ENCODE data around the gene DDX39B. TPM values are rescaled to one million over a fixed set of nuclear protein-coding genes. Genes with fewer than 3 reads are reported as not detected.

Gene DDX39B
- total and polyA plus RNA-seq, 9 of the 15 experiments (the other 6 are each of a cell fraction or from before 2014, with no cell fraction given) = 479 to 869 (median 592) TPM

DNA sequence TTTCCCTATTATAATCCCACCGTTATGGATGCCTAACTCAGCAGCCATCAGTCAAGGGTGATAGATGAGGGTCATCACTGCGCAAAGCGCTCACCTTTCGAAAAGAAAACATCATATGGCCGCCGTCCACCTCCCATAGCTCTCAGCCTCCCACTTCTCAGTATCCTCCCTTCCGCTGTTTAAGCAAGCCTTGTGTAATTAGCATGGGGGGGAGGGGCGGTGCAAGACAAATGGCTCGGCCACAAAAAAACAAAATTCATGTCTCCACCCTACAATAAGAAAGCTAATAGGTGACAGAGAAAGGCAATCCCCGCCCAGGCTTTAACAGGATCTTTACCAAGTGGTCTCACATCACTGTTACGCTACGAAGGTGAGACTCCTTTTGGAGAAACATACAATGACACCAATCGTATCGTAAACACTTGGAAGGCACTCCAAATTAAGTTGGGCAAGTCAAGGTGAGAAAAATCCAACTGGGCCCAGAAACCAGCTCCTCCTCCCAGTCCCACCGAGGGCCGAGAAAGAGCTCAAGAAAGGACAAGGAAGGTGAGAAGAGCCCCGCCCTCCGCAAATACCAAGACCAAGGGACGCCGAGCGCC lies 645 bp downstream of the DDX39B start:
- Histone ChIP-seq H2AFZ (ENCODE audit: low read depth, low read length) (peak overlapping the region; percentile 99), H3K27me3 (ENCODE audit: control insufficient read depth in 2 of 2, insufficient read depth in 2 of 2, low read length in 2 of 2) (no peaks in the 10 kb centered on the region), H3K9me3 (replicated peaks; ENCODE audit: control insufficient read depth, insufficient read depth, low read depth, low read length) (no peaks in the 10 kb centered on the region), H3K4me3 (peak overlapping the region; percentile 76), H4K20me1 (replicated peaks; ENCODE audit: control insufficient read depth, insufficient read depth, low read length) (peaks cover 33% of the 10 kb centered on the region), H3K4me2 (ENCODE audit: insufficient read depth, low read length) (peak overlapping the region; percentile 98), H3K79me2 (ENCODE audit: control insufficient read depth, insufficient read depth, low read length) (peaks cover 73% of the 10 kb centered on the region), H3K36me3 (ENCODE audit: control insufficient read depth, insufficient read depth, low read length) (peaks cover 53% of the 10 kb centered on the region), H3K9ac (ENCODE audit: insufficient read depth in 1 of 2, low read depth in 2 of 2, low read length in 2 of 2) (peak overlapping the region; percentile 92 to 97), H3K9me1 (ENCODE audit: control insufficient read depth, insufficient read depth, low read length) (peaks cover 15% of the 10 kb centered on the region), H3K27ac (ENCODE audit: extremely low read depth, low read depth, low read length) (peak overlapping the region; percentile 98), H3K4me1 (replicated peaks in 1 of 2; ENCODE audit: control insufficient read depth in 2 of 2, insufficient read depth in 2 of 2, low read length in 2 of 2) (peaks cover 6 to 24% of the 10 kb centered on the region in 2 experiments; a peak in 4 of 5 replicates)
- DNase-seq (ENCODE audit: extremely low read depth in 1 of 4, low spot score in 3 of 4) (peak; percentile 59 to 88 (median 70)), ATAC-seq (peak; percentile 70), FAIRE-seq (no peak)
- 0% methylated on average over 21 of the region's 21 CpGs for WGBS (ENCODE audit: insufficient coverage, low coverage, missing lambda C conversion rate)
- TSS peak; percentile 65 for BruUV-seq (replicated peaks)
- CTCF ChIA-PET (ENCODE audit: low intra/inter-chr PET ratio) = interaction anchor here (0.8 kb wide), 1 partner anchor 50 kb away, joined by 3 read pairs; no protein-coding TSS in a partner anchor
- POLR2A ChIA-PET = interaction anchor here (0.6 to 4.8 kb wide), 44 partner anchors 10 to 639 kb away, joined by 3 to 107 read pairs (median 4); partner anchors contain the start of genes BAG6, C6orf47, HSPA1A and HSPA1L
- intact Hi-C loops (cut with micrococcal nuclease) = loop anchor here (1.0 to 10.0 kb wide), 3 partner anchors 49 to 234 kb away; partner anchors contain the start of gene VWA7
- in situ Hi-C loops (cut with MboI) = loop anchor here (25.0 kb wide), 1 partner anchor 1421 kb away; the partner anchor contains the start of genes BRD2 and HLA-DMA
- TF ChIP-seq ZFP30 (CRISPR knock-in tag; IDR thresholded peaks at IDR 0.05; ENCODE audit: borderline replicate concordance) (no peak), ZSCAN32 (CRISPR knock-in tag; IDR thresholded peaks at IDR 0.05) (peak; percentile 38; the same call in 1 of the 2 replicates), ZNF431 (CRISPR knock-in tag; IDR thresholded peaks at IDR 0.05) (0 out of 2 replicates have a peak, but pooled peaks have one; percentile 62), FOXP1 (CRISPR knock-in tag; IDR thresholded peaks at IDR 0.05) (0 out of 2 replicates have a peak, but pooled peaks have one; percentile 31), SAP30 (IDR thresholded peaks at IDR 0.05; ENCODE audit: borderline replicate concordance, insufficient read depth, low read depth, low read length, poor library complexity, severe bottlenecking) (peak; percentile 21), HNRNPK (IDR thresholded peaks at IDR 0.05; ENCODE audit: low read depth, low read length, poor library complexity, severe bottlenecking) (no peak), LEF1 (IDR thresholded peaks at IDR 0.05) (peak; percentile 10; the same call in 1 of the 2 replicates), ZNF316 (IDR thresholded peaks at IDR 0.05) (no peak), ZBTB1 (CRISPR knock-in tag; IDR thresholded peaks at IDR 0.05; ENCODE audit: borderline replicate concordance, low read depth) (peak; percentile 6; the same call in 1 of the 2 replicates), TARDBP (IDR thresholded peaks at IDR 0.05) (peak; percentile 20; the same call in 1 of the 2 replicates), CHD2 (IDR thresholded peaks at IDR 0.05; ENCODE audit: low read depth, low read length) (peak; percentile 48; the same call in 1 of the 2 replicates), SMARCC2 (IDR thresholded peaks at IDR 0.05; ENCODE audit: low read depth) (no peak), FUS (optimal IDR thresholded peaks at IDR 0.05; ENCODE audit: low read depth, low read length) (no peak), ZNF589 (CRISPR knock-in tag; IDR thresholded peaks at IDR 0.05; ENCODE audit: low read depth) (no peak; the same call in 1 of the 2 replicates)
- TF ChIP-seq, protein P1, sequence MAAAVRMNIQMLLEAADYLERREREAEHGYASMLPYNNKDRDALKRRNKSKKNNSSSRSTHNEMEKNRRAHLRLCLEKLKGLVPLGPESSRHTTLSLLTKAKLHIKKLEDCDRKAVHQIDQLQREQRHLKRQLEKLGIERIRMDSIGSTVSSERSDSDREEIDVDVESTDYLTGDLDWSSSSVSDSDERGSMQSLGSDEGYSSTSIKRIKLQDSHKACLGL (CRISPR knock-in tag; IDR thresholded peaks at IDR 0.05; ENCODE audit: borderline replicate concordance, poor library complexity, severe bottlenecking) = peak; percentile 3
- TF ChIP-seq, protein P2, sequence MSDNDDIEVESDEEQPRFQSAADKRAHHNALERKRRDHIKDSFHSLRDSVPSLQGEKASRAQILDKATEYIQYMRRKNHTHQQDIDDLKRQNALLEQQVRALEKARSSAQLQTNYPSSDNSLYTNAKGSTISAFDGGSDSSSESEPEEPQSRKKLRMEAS (CRISPR knock-in tag; IDR thresholded peaks at IDR 0.05) = no peak
- TF ChIP-seq, protein P3, sequence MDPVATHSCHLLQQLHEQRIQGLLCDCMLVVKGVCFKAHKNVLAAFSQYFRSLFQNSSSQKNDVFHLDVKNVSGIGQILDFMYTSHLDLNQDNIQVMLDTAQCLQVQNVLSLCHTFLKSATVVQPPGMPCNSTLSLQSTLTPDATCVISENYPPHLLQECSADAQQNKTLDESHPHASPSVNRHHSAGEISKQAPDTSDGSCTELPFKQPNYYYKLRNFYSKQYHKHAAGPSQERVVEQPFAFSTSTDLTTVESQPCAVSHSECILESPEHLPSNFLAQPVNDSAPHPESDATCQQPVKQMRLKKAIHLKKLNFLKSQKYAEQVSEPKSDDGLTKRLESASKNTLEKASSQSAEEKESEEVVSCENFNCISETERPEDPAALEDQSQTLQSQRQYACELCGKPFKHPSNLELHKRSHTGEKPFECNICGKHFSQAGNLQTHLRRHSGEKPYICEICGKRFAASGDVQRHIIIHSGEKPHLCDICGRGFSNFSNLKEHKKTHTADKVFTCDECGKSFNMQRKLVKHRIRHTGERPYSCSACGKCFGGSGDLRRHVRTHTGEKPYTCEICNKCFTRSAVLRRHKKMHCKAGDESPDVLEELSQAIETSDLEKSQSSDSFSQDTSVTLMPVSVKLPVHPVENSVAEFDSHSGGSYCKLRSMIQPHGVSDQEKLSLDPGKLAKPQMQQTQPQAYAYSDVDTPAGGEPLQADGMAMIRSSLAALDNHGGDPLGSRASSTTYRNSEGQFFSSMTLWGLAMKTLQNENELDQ (CRISPR knock-in tag; IDR thresholded peaks at IDR 0.05; ENCODE audit: borderline replicate concordance) = 0 out of 2 replicates have a peak, but pooled peaks have one; percentile 34
